ENCODE results near the gene NT5DC1.

Gene NT5DC1

DNA sequence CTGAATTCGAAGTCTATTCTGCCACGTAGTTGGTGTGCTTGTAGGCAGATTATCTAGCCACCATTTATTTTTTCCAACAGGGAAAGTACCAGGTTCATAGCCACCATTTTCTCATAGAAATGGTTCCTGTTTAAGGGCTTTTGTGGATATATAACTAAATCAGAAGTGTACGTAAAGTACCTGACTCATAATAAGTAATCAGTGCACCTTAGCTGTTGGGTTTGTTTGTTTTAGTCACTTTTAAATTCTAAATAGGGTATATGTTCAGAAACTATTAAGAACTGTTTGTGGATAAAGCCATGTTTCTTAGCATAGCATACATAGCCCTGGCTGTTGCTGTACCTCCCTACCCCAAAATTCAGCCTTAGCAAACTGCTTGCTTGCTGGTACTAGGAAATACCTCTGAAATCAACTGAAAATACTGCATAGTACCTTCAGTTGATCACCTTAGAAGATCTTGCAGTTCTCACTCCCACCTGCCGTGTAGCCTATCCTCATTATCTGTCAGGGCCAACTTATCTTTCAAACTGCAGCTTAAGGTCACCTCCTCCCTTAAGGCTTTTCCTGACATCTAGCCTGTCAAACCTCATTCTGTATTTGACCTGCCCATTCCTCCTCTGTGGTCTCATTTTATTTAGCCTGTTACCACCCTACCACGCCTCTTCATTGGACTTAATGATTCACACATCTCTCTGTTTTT is 69.9 kb downstream of the NT5DC1 start:
- TF ChIP-seq, protein P1, sequence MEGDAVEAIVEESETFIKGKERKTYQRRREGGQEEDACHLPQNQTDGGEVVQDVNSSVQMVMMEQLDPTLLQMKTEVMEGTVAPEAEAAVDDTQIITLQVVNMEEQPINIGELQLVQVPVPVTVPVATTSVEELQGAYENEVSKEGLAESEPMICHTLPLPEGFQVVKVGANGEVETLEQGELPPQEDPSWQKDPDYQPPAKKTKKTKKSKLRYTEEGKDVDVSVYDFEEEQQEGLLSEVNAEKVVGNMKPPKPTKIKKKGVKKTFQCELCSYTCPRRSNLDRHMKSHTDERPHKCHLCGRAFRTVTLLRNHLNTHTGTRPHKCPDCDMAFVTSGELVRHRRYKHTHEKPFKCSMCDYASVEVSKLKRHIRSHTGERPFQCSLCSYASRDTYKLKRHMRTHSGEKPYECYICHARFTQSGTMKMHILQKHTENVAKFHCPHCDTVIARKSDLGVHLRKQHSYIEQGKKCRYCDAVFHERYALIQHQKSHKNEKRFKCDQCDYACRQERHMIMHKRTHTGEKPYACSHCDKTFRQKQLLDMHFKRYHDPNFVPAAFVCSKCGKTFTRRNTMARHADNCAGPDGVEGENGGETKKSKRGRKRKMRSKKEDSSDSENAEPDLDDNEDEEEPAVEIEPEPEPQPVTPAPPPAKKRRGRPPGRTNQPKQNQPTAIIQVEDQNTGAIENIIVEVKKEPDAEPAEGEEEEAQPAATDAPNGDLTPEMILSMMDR (IDR thresholded peaks at IDR 0.05): no peak
- H3K27ac ChIP-seq: no peak overlapping the region
- H3K27me3 ChIP-seq (ENCODE audit: control insufficient read depth, insufficient read depth, low read length): no peaks in the 10 kb centered on the region
- H3K4me3 ChIP-seq (ENCODE audit: low read depth, low read length): no peak overlapping the region
- H3K36me3 ChIP-seq (ENCODE audit: control insufficient read depth, insufficient read depth, low read length): no peaks in the 10 kb centered on the region
- H3K4me1 ChIP-seq: no peaks in the 10 kb centered on the region
- no peak overlapping the region for H3K4me2 ChIP-seq (ENCODE audit: low read length)
- H3K9me3 ChIP-seq (ENCODE audit: control insufficient read depth, low read length): no peaks in the 10 kb centered on the region
- H3K79me2 ChIP-seq: no peaks in the 10 kb centered on the region
- H3K9ac ChIP-seq: no peak overlapping the region
- H2AFZ ChIP-seq: no peak overlapping the region

DNA sequence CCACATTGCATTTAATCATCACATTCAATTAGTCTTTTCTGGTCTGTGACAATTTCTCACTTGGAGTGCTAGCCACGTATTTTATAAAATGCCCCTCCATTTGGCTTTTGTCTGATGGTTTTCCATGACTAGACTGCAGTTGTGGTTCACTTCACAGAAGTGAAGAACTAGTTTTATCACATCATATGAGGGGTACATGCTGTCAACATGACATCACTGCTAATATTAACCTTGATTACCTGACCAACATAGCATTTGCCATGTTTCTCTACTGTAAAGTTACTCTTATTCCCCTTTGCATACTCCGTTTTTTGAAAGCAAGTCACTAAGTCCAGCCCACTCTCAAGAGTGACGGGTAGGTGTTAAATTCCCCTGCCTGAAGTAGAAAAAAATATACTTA is 73.3 kb downstream of the NT5DC1 start:
- Histone ChIP-seq H3K9ac (no peak overlapping the region), H3K27ac (no peak overlapping the region), H3K36me3 (ENCODE audit: control insufficient read depth, insufficient read depth, low read length) (no peaks in the 10 kb centered on the region), H3K27me3 (ENCODE audit: control insufficient read depth, insufficient read depth, low read length) (no peaks in the 10 kb centered on the region), H2AFZ (no peak overlapping the region), H3K4me3 (ENCODE audit: low read depth, low read length) (no peak overlapping the region), H3K9me3 (ENCODE audit: control insufficient read depth, low read length) (no peaks in the 10 kb centered on the region), H3K4me1 (no peaks in the 10 kb centered on the region), H3K79me2 (no peaks in the 10 kb centered on the region), H3K4me2 (ENCODE audit: low read length) (no peak overlapping the region)
- TF ChIP-seq, protein P1 (IDR thresholded peaks at IDR 0.05): no peak

DNA sequence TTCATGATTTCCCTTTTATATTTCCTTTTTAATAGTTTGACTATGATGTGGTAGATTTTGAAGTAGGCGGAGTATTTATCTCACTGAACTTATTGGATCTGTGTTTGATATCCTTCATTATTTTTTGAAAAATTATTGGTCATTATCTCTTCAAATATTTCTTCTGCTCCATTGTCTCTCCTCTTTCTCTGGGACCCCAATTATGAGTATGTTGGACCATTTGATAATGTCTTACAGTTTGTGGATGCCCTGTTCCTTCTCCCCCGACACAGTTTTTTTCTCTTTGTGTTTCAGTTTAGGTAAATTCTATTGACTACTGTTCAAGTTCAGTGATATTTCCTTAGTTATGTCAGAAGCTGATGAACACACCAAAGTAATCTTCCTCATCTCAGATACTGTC is 74.7 kb downstream of the NT5DC1 start:
- TF ChIP-seq, protein P1 (IDR thresholded peaks at IDR 0.05): no peak
- H3K36me3 ChIP-seq (ENCODE audit: control insufficient read depth, insufficient read depth, low read length): no peaks in the 10 kb centered on the region
- no peak overlapping the region for H3K27ac ChIP-seq
- H3K4me2 ChIP-seq (ENCODE audit: low read length): no peak overlapping the region
- no peak overlapping the region for H3K9ac ChIP-seq
- no peaks in the 10 kb centered on the region for H3K27me3 ChIP-seq (ENCODE audit: control insufficient read depth, insufficient read depth, low read length)
- no peaks in the 10 kb centered on the region for H3K4me1 ChIP-seq
- no peaks in the 10 kb centered on the region for H3K9me3 ChIP-seq (ENCODE audit: control insufficient read depth, low read length)
- H3K79me2 ChIP-seq: no peaks in the 10 kb centered on the region
- no peak overlapping the region for H3K4me3 ChIP-seq (ENCODE audit: low read depth, low read length)
- H2AFZ ChIP-seq: no peak overlapping the region

DNA sequence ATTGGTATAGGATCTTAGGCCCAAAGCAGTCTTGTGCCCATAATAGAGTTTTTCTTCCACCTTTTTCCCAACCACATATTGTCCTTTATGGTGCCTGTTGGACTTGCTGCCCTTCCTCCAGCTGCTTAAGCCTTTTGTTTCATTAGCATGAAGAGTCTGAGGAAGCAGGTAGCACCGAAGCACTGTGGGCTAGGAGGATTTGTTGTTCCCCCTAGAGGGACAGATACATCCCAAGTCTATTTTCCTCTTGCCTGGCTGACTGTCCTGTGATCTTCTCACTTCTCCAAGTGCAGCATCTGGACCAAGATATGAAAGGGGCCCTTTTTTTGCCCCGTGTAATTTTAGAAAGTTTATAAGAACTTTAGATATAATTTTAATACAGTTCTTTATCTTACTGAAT is 75.9 kb downstream of the NT5DC1 start:
- Histone ChIP-seq H3K36me3 (ENCODE audit: control insufficient read depth, insufficient read depth, low read length) (no peaks in the 10 kb centered on the region), H3K27ac (no peak overlapping the region), H3K27me3 (ENCODE audit: control insufficient read depth, insufficient read depth, low read length) (no peaks in the 10 kb centered on the region), H3K9me3 (ENCODE audit: control insufficient read depth, low read length) (no peaks in the 10 kb centered on the region), H3K79me2 (no peaks in the 10 kb centered on the region), H3K9ac (no peak overlapping the region), H3K4me1 (no peaks in the 10 kb centered on the region), H3K4me3 (ENCODE audit: low read depth, low read length) (no peak overlapping the region), H2AFZ (no peak overlapping the region), H3K4me2 (ENCODE audit: low read length) (no peak overlapping the region)
- TF ChIP-seq, protein P1 (IDR thresholded peaks at IDR 0.05): no peak

DNA sequence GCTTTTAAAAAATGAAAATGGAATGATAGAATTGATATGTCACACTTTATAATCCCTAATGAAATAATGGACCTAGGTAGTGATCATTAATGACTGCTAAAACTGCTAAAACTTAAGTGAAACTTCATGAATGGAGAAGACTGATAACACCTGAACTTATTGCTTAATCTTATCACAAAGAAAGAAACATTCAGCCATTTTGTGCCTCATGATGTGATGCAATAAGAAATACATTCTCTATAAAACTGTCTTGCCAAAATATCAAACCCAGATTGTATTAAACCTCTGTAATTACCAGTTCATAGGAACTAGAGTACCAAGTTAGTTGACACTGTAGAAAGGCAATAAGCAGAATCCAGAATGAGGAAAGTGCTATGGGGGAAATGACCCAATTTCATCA is 79.7 kb downstream of the NT5DC1 start:
- Histone ChIP-seq H3K27ac (no peak overlapping the region), H2AFZ (no peak overlapping the region), H3K27me3 (ENCODE audit: control insufficient read depth, insufficient read depth, low read length) (no peaks in the 10 kb centered on the region), H3K4me3 (ENCODE audit: low read depth, low read length) (no peak overlapping the region), H3K4me2 (ENCODE audit: low read length) (no peak overlapping the region), H3K9me3 (ENCODE audit: control insufficient read depth, low read length) (no peaks in the 10 kb centered on the region), H3K79me2 (peaks cover 2% of the 10 kb centered on the region), H3K9ac (no peak overlapping the region), H3K4me1 (no peaks in the 10 kb centered on the region), H3K36me3 (ENCODE audit: control insufficient read depth, insufficient read depth, low read length) (no peaks in the 10 kb centered on the region)
- TF ChIP-seq, protein P1 (IDR thresholded peaks at IDR 0.05): no peak

All from parathyroid adenoma (tissue), 2 donors.